Prostate gland (tissue), 2 donors: ENCODE results near the gene RBM19.

ENCODE experiments used
- CTCF ChIP-seq, 4 experiments: fragments of 200-600 bp in 2 of 4; fragments of 450-650 bp in 2 of 4; sonication (generic) in 2 of 4; IDR thresholded peaks; 1 replicate in 3 of 4; 2 replicates in 1 of 4; pipeline ENCODE4 v1.5.1; 2016 to 2019; ENCODE audit warnings: antibody characterized with exemption in 4 of 4, mild to moderate bottlenecking in 2 of 4, moderate library complexity in 2 of 4
- POLR2AphosphoS5 ChIP-seq: sonication (generic); formaldehyde crosslinking; IDR thresholded peaks from one replicate; pipeline ENCODE4 v1.6.1; 2017; ENCODE audit warnings: antibody characterized with exemption

DNA sequence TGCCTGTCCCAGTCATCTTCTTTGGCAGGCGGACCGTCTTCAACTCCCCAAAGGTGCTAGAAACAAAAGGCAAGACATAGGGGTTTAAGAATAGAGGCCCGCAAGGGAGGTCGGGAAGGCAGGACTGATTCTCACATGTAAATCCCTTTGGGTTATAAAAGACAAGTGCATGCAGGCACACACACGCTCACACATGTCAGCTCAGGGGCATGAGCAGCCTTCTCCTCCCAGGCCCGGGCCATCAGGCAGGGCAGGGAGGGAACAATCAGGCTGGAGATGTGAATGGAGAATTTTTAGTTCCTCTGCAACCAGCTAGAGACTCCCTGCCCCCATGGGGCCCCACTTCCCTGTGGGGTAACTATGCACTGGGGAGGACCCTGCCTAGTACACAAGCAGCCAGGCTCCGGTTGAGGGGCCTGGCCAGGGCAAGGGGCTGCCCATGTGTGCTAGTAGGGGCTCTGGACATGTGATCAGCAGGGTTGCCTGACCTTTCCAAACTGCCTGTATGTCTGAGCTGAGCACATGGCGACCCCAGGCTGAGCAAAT is 107.2 kb downstream of the RBM19 start:
- TF ChIP-seq CTCF (IDR thresholded peaks at IDR 0.05): no peak
- no peak for TF ChIP-seq POLR2AphosphoS5
